Measurements from ENCODE around the gene DBNDD1.
A peak's percentile ranks its signal among the peaks of the same experiment; 100 is the strongest.

Gene DBNDD1

GRCh38 chr16:90040152-90041023, 21.1 kb upstream of the DBNDD1 start:
- H3K4me3 ChIP-seq (ENCODE audit: low read depth, low read length): no peak overlapping the region
- no peak for DNase-seq (ENCODE audit: low read depth)

GRCh38 chr16:90037276-90037675, 18.0 kb upstream of the DBNDD1 start:
- no peak overlapping the region for H3K4me3 ChIP-seq (ENCODE audit: low read depth, low read length)
- no peak for DNase-seq (ENCODE audit: low read depth)

GRCh38 chr16:90035902-90036301, 16.6 kb upstream of the DBNDD1 start:
- H3K4me3 ChIP-seq (ENCODE audit: low read depth, low read length): no peak overlapping the region
- no peak for DNase-seq (ENCODE audit: low read depth)

- DNase-seq (ENCODE audit: low read depth): no peak
- no peak overlapping the region for H3K4me3 ChIP-seq (ENCODE audit: low read depth, low read length)
These were observed 15.2 kb upstream of the DBNDD1 start for GRCh38 chr16:90034504-90034903.

GRCh38 chr16:90033387-90033786, 14.1 kb upstream of the DBNDD1 start:
- DNase-seq (ENCODE audit: low read depth): no peak
- no peak overlapping the region for H3K4me3 ChIP-seq (ENCODE audit: low read depth, low read length)

GRCh38 chr16:90032674-90033331, 13.5 kb upstream of the DBNDD1 start:
- H3K4me3 ChIP-seq (ENCODE audit: low read depth, low read length): no peak overlapping the region
- no peak for DNase-seq (ENCODE audit: low read depth)

- no peak for DNase-seq (ENCODE audit: low read depth)
- H3K4me3 ChIP-seq (ENCODE audit: low read depth, low read length): no peak overlapping the region
These were observed 12.8 kb upstream of the DBNDD1 start for GRCh38 chr16:90031931-90032673.

GRCh38 chr16:90031186-90031930, 12.1 kb upstream of the DBNDD1 start:
- H3K4me3 ChIP-seq (ENCODE audit: low read depth, low read length): no peak overlapping the region
- DNase-seq (ENCODE audit: low read depth): no peak

GRCh38 chr16:90028985-90029384, 9.7 kb upstream of the DBNDD1 start:
- H3K4me3 ChIP-seq (ENCODE audit: low read depth, low read length): no peak overlapping the region
- no peak for DNase-seq (ENCODE audit: low read depth)

GRCh38 chr16:90027611-90028010, 8.4 kb upstream of the DBNDD1 start:
- DNase-seq (ENCODE audit: low read depth): no peak
- no peak overlapping the region for H3K4me3 ChIP-seq (ENCODE audit: low read depth, low read length)

- H3K4me3 ChIP-seq (ENCODE audit: low read depth, low read length): no peak overlapping the region
- no peak for DNase-seq (ENCODE audit: low read depth)
These were observed 6.9 kb upstream of the DBNDD1 start for GRCh38 chr16:90026135-90026534.

GRCh38 chr16:90023078-90023447, 3.8 kb upstream of the DBNDD1 start:
- H3K4me3 ChIP-seq (ENCODE audit: low read depth, low read length): peak overlapping the region; percentile 81
- no peak for DNase-seq (ENCODE audit: low read depth)

- peak overlapping the region; percentile 81 for H3K4me3 ChIP-seq (ENCODE audit: low read depth, low read length)
- no peak for DNase-seq (ENCODE audit: low read depth)
These were observed 3.2 kb upstream of the DBNDD1 start for GRCh38 chr16:90022209-90023077.

- peak; percentile 41 for DNase-seq (ENCODE audit: low read depth)
- no peak overlapping the region for H3K4me3 ChIP-seq (ENCODE audit: low read depth, low read length)
These were observed 1.7 kb upstream of the DBNDD1 start for GRCh38 chr16:90020838-90021382.

GRCh38 chr16:90020260-90020837, 1.1 kb upstream of the DBNDD1 start:
- DNase-seq (ENCODE audit: low read depth): no peak
- peak overlapping the region; percentile 58 for H3K4me3 ChIP-seq (ENCODE audit: low read depth, low read length)

- peak; percentile 51 for DNase-seq (ENCODE audit: low read depth)
- peak overlapping the region; percentile 58 for H3K4me3 ChIP-seq (ENCODE audit: low read depth, low read length)
These were observed 445 bp upstream of the DBNDD1 start for GRCh38 chr16:90019543-90020259.

GRCh38 chr16:90018297-90018651, 982 bp downstream of the DBNDD1 start:
- H3K4me3 ChIP-seq (ENCODE audit: low read depth, low read length): peak overlapping the region; percentile 58
- DNase-seq (ENCODE audit: low read depth): no peak

Measured in skeletal muscle cell (primary cell).